ENCODE measurements around the gene GPC6. TPM values are rescaled to one million over a fixed set of nuclear protein-coding genes. Genes with fewer than 3 reads are reported as not detected.

Gene GPC6
- polyA plus RNA-seq, 1 donor from 2014 or later: 9.0 TPM

- peaks cover 4% of the 10 kb centered on the region for H3K9me3 ChIP-seq (ENCODE audit: low read length)
- H4K20me1 ChIP-seq (ENCODE audit: insufficient read depth): no peaks in the 10 kb centered on the region
Measured at GRCh38 chr13:94242554-94242953, 1015.9 kb downstream of the GPC6 start.

GRCh38 chr13:94243551-94243950 is 1016.9 kb downstream of the GPC6 start:
- TF ChIP-seq POLR2AphosphoS5 (IDR thresholded peaks at IDR 0.05) (no peak), EZH2 (IDR thresholded peaks at IDR 0.05; ENCODE audit: borderline replicate concordance, insufficient read depth, low read length, poor library complexity, severe bottlenecking) (no peak), CTCF (IDR thresholded peaks at IDR 0.05; ENCODE audit: poor library complexity, severe bottlenecking) (no peak), RAD21 (conservative IDR thresholded peaks at IDR 0.05) (no peak), REST (IDR thresholded peaks at IDR 0.05; ENCODE audit: borderline replicate concordance) (no peak), MXI1 (conservative IDR thresholded peaks at IDR 0.05; ENCODE audit: poor library complexity, severe bottlenecking) (no peak), TAF1 (IDR thresholded peaks at IDR 0.05; ENCODE audit: low read depth) (no peak), EP300 (conservative IDR thresholded peaks at IDR 0.05; ENCODE audit: poor library complexity, severe bottlenecking) (no peak), SMC3 (conservative IDR thresholded peaks at IDR 0.05; ENCODE audit: poor library complexity) (no peak)
- peak overlapping the region; percentile 14 for H3K27ac ChIP-seq (ENCODE audit: low read length)
- no peak overlapping the region for H3K4me2 ChIP-seq (ENCODE audit: low read length)
- no peak overlapping the region for H3K4me3 ChIP-seq (ENCODE audit: low read length)
- no peaks in the 10 kb centered on the region for H3K9me2 ChIP-seq (ENCODE audit: insufficient read depth, low read length)
- H4K20me1 ChIP-seq (ENCODE audit: insufficient read depth): no peaks in the 10 kb centered on the region
- no peaks in the 10 kb centered on the region for H3K36me3 ChIP-seq (ENCODE audit: insufficient read depth, low read length)
- no peaks in the 10 kb centered on the region for H3K79me2 ChIP-seq (replicated peaks; ENCODE audit: insufficient read depth, low read length)
- H3K9me3 ChIP-seq (ENCODE audit: low read length): peaks cover 4% of the 10 kb centered on the region
- H3K9ac ChIP-seq (ENCODE audit: low read length): no peak overlapping the region
- H2AFZ ChIP-seq (ENCODE audit: low read depth, low read length): no peak overlapping the region
- H3K27me3 ChIP-seq (ENCODE audit: insufficient read depth, low read depth, low read length): no peaks in the 10 kb centered on the region
- H3F3A ChIP-seq (ENCODE audit: insufficient read depth, low read length, poor library complexity, severe bottlenecking): no peaks in the 10 kb centered on the region

More at GRCh38 chr13:94242554-94242953, 1015.9 kb downstream of the GPC6 start:
- no peaks in the 10 kb centered on the region for H3F3A ChIP-seq (ENCODE audit: insufficient read depth, low read length, poor library complexity, severe bottlenecking)
- H3K9me2 ChIP-seq (ENCODE audit: insufficient read depth, low read length): no peaks in the 10 kb centered on the region
- no peak overlapping the region for H3K9ac ChIP-seq (ENCODE audit: low read length)
- no peak overlapping the region for H3K4me3 ChIP-seq (ENCODE audit: low read length)
- H3K79me2 ChIP-seq (replicated peaks; ENCODE audit: insufficient read depth, low read length): no peaks in the 10 kb centered on the region
- no peaks in the 10 kb centered on the region for H3K36me3 ChIP-seq (ENCODE audit: insufficient read depth, low read length)
- no peak overlapping the region for H2AFZ ChIP-seq (ENCODE audit: low read depth, low read length)
- no peaks in the 10 kb centered on the region for H3K27me3 ChIP-seq (ENCODE audit: insufficient read depth, low read depth, low read length)
- H3K27ac ChIP-seq (ENCODE audit: low read length): no peak overlapping the region
- H3K4me2 ChIP-seq (ENCODE audit: low read length): no peak overlapping the region
- TF ChIP-seq REST (IDR thresholded peaks at IDR 0.05; ENCODE audit: borderline replicate concordance) (no peak), RAD21 (conservative IDR thresholded peaks at IDR 0.05) (no peak), EP300 (conservative IDR thresholded peaks at IDR 0.05; ENCODE audit: poor library complexity, severe bottlenecking) (no peak), TAF1 (IDR thresholded peaks at IDR 0.05; ENCODE audit: low read depth) (no peak), POLR2AphosphoS5 (IDR thresholded peaks at IDR 0.05) (no peak), EZH2 (IDR thresholded peaks at IDR 0.05; ENCODE audit: borderline replicate concordance, insufficient read depth, low read length, poor library complexity, severe bottlenecking) (no peak), MXI1 (conservative IDR thresholded peaks at IDR 0.05; ENCODE audit: poor library complexity, severe bottlenecking) (no peak)

All from neural cell (in vitro differentiated cells).